ENCODE measurements around the gene MAPK8IP3.

DNA sequence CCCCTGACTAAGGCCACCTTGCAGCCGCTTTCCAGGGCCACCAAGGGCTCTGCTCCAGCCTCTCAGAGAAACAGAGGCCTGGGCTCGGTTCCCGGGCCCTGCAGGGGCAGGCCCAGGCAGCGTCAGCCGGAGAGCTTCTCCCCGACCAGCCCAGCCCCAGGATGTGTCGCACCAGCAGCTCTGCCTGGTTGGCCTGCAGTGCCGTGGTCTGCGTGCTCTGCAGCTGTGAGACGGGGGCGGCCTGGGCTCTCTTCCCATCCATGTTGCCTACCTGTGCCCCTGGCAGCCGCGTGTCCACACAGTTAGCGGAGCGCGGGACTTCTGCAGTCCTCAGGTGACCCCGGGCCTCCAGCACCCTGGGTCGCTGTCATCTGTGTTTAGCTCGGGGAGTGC, 82.7 kb downstream of the MAPK8IP3 start:
- TF ChIP-seq EZH2 (IDR thresholded peaks at IDR 0.05) (no peak), EZH2phosphoT487 (IDR thresholded peaks at IDR 0.05) (no peak)
- TF ChIP-seq, protein P1, sequence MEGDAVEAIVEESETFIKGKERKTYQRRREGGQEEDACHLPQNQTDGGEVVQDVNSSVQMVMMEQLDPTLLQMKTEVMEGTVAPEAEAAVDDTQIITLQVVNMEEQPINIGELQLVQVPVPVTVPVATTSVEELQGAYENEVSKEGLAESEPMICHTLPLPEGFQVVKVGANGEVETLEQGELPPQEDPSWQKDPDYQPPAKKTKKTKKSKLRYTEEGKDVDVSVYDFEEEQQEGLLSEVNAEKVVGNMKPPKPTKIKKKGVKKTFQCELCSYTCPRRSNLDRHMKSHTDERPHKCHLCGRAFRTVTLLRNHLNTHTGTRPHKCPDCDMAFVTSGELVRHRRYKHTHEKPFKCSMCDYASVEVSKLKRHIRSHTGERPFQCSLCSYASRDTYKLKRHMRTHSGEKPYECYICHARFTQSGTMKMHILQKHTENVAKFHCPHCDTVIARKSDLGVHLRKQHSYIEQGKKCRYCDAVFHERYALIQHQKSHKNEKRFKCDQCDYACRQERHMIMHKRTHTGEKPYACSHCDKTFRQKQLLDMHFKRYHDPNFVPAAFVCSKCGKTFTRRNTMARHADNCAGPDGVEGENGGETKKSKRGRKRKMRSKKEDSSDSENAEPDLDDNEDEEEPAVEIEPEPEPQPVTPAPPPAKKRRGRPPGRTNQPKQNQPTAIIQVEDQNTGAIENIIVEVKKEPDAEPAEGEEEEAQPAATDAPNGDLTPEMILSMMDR (IDR thresholded peaks at IDR 0.05): no peak

Measured in neural progenitor cell (in vitro differentiated cells).